ENCODE data around the gene PCSK6.
"Not testable (repeated sequence)": the region's sequence is repeated elsewhere in the genome, so short reads cannot be mapped to it uniquely, and the experiment has no call there.

Gene PCSK6

GRCh38 chr15:101378171-101378755, 111.2 kb downstream of the PCSK6 start:
- CTCF ChIA-PET: no interaction called here
- TF ChIP-seq CTCF (IDR thresholded peaks at IDR 0.05; ENCODE audit: insufficient read depth, low read length, missing control alignments): no peak
- POLR2A ChIA-PET: no interaction called here
- H3K4me3 ChIP-seq (ENCODE audit: low read depth, low read length): no peak overlapping the region
- DNase-seq (ENCODE audit: low read depth, low spot score): no peak

- CTCF ChIA-PET: no interaction called here
- DNase-seq (ENCODE audit: low read depth, low spot score): no peak
These were observed 112.7 kb downstream of the PCSK6 start for GRCh38 chr15:101376615-101377395.

GRCh38 chr15:101375006-101375405, 114.5 kb downstream of the PCSK6 start:
- DNase-seq (ENCODE audit: low read depth, low spot score); H3K4me3 ChIP-seq (ENCODE audit: low read depth, low read length); CTCF ChIA-PET; POLR2A ChIA-PET: not testable (repeated sequence)

More at GRCh38 chr15:101376615-101377395, 112.7 kb downstream of the PCSK6 start:
- no peak for TF ChIP-seq CTCF (IDR thresholded peaks at IDR 0.05; ENCODE audit: insufficient read depth, low read length, missing control alignments)
- no peak overlapping the region for H3K4me3 ChIP-seq (ENCODE audit: low read depth, low read length)
- POLR2A ChIA-PET: no interaction called here

- no peak overlapping the region for H3K4me3 ChIP-seq (ENCODE audit: low read depth, low read length)
- ChIA-PET CTCF (no interaction called here), POLR2A (no interaction called here)
- no peak for DNase-seq (ENCODE audit: low read depth, low spot score)
- TF ChIP-seq CTCF (IDR thresholded peaks at IDR 0.05; ENCODE audit: insufficient read depth, low read length, missing control alignments): no peak
These were observed 115.2 kb downstream of the PCSK6 start for GRCh38 chr15:101374326-101374725.

- no peak overlapping the region for H3K4me3 ChIP-seq (ENCODE audit: low read depth, low read length)
- POLR2A ChIA-PET: no interaction called here
- no peak for TF ChIP-seq CTCF (IDR thresholded peaks at IDR 0.05; ENCODE audit: insufficient read depth, low read length, missing control alignments)
- CTCF ChIA-PET: no interaction called here
- DNase-seq (ENCODE audit: low read depth, low spot score): no peak
These were observed 115.9 kb downstream of the PCSK6 start for GRCh38 chr15:101373577-101373976.

GRCh38 chr15:101372960-101373525, 116.5 kb downstream of the PCSK6 start:
- ChIA-PET CTCF (no interaction called here), POLR2A (no interaction called here)
- TF ChIP-seq CTCF (IDR thresholded peaks at IDR 0.05; ENCODE audit: insufficient read depth, low read length, missing control alignments): no peak
- DNase-seq (ENCODE audit: low read depth, low spot score): no peak
- H3K4me3 ChIP-seq (ENCODE audit: low read depth, low read length): no peak overlapping the region

All from AG04449 (cell line).